GM12873 (cell line): ENCODE results near the gene WNT10A.

Experiments
- TF ChIP-seq, protein P1 (sequence below): IDR thresholded peaks from 2 replicates; pipeline ENCODE4 v1.5.1; 2012; ENCODE audit warnings: low read depth, mild to moderate bottlenecking, moderate library complexity, low read length, control low read depth; ENCODE audit not compliant: insufficient read depth; ENCODE audit errors: missing control alignments

The WNT10A gene

DNA sequence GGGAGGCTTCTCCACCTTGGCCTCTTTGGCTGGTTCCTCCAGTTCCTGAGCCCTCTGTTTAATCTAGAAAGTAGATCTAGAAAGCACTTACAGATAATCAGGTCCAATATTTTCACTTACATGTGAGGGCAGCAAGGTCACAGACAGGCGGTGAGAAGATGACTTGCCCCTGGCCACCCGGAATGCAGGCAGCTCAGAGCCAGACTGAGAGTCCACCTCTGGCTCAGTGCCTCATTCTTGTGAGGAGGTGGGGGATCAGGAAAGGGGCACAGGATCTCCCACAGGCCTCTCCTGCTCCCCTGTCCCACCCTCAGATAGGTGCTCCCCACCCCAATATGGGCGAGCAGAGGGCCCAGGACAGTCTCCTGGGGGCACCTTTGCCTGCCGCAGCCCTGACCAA is 15.3 kb upstream of the WNT10A start:
- TF ChIP-seq, protein P1, sequence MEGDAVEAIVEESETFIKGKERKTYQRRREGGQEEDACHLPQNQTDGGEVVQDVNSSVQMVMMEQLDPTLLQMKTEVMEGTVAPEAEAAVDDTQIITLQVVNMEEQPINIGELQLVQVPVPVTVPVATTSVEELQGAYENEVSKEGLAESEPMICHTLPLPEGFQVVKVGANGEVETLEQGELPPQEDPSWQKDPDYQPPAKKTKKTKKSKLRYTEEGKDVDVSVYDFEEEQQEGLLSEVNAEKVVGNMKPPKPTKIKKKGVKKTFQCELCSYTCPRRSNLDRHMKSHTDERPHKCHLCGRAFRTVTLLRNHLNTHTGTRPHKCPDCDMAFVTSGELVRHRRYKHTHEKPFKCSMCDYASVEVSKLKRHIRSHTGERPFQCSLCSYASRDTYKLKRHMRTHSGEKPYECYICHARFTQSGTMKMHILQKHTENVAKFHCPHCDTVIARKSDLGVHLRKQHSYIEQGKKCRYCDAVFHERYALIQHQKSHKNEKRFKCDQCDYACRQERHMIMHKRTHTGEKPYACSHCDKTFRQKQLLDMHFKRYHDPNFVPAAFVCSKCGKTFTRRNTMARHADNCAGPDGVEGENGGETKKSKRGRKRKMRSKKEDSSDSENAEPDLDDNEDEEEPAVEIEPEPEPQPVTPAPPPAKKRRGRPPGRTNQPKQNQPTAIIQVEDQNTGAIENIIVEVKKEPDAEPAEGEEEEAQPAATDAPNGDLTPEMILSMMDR = no peak

DNA sequence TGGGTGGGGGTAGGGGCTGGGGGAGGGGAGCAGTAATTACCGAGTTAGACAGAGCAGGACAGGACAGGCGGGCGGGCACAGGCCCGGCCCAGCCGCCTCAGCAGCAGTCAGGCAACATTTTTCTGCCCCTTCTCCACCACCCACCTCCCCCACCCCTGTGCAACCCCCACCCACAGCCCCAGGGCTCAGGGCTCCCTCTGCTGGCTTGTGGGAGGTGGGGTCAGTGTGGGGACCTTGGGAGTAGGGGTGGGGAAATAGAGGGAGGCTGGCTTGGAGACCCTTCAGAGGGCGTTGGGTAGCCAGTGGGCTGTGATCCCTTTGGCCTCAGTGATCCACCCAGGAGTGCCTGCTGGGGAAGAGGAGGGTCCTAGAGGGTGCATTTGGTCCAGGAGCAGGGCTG is 14.7 kb upstream of the WNT10A start:
- TF ChIP-seq, protein P1 = no peak

DNA sequence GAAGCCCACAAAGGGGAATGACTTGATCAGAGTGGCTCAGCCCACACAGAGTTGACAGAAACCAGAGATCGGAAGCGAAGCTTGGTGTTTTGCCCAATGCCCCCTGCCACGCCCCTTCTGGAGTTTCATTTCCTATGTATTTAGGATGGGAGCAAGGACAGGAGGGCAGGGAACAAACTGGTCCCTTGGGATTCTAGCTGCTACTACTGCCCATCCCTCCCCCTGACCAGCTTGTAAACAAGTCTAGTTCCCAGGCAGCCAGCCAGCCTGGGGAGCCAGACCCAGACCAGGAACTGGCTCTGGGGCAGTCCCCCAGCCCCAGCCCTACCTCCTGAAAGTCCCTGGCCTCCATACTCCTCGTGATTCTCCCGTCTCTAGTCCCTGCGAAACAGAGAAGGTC is 12.8 kb upstream of the WNT10A start:
- TF ChIP-seq, protein P1 = no peak

DNA sequence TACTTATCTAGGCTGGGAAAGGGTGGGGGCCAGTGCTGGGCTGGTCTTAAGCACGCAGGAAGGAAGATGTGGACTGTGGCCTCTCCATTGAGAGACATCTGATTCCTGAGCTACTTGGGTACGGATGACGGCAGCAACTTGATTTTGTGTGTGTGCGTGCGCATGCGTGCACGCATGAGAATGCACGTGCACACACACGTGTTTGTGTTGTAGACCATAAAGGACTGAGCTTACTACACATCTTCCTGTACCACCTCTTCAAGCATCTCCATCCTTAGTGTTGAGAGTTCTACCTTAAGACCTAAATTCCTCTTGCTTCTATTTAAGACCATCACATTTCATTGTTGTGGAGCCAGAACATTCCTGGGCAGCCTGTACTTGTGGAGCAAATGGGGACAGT is 11.6 kb upstream of the WNT10A start:
- TF ChIP-seq, protein P1 = no peak

DNA sequence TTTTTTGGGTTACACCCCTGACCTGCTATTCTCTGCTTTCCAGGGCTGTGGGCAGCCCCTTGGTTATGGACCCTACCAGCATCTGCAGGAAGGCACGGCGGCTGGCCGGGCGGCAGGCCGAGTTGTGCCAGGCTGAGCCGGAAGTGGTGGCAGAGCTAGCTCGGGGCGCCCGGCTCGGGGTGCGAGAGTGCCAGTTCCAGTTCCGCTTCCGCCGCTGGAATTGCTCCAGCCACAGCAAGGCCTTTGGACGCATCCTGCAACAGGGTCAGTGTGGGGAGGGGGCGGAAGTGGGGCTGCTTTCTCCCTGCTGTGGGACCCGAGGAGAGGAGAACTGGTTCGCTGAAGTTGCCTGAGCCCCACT is 9.7 kb upstream of the WNT10A start:
- TF ChIP-seq, protein P1 = no peak

DNA sequence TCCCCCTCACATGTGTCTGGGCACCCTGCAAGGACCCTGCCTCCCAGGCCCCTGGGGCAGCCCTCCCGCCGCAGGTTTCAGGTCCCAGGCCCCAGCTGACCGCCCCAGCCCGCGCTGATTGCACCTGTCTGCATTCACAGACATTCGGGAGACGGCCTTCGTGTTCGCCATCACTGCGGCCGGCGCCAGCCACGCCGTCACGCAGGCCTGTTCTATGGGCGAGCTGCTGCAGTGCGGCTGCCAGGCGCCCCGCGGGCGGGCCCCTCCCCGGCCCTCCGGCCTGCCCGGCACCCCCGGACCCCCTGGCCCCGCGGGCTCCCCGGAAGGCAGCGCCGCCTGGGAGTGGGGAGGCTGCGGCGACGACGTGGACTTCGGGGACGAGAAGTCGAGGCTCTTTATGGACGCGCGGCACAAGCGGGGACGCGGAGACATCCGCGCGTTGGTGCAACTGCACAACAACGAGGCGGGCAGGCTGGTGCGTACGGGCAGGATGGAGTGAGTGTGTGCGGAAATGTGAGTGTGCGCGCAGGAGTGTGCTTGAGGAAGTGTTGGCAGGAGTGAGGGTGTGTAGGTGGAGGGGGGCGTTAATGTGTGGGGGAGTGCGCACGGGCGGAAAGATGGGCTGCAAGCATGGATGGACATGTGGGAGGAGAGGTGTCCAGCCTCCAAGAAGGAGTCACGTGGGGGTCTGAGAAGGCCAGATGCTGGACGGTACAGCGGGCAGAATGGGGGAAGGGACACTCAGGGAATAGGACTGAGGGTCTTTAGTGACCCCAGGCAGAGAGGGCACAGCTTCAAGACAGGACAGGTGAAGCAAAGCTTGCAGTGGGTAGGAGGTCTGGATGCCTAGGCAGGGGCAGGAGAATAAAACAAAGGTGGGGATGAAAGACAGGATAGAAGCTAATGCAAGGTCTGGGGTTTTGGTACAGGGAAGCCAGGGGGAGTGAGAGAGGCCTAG is 9.0 kb upstream of the WNT10A start:
- TF ChIP-seq, protein P1 = no peak

DNA sequence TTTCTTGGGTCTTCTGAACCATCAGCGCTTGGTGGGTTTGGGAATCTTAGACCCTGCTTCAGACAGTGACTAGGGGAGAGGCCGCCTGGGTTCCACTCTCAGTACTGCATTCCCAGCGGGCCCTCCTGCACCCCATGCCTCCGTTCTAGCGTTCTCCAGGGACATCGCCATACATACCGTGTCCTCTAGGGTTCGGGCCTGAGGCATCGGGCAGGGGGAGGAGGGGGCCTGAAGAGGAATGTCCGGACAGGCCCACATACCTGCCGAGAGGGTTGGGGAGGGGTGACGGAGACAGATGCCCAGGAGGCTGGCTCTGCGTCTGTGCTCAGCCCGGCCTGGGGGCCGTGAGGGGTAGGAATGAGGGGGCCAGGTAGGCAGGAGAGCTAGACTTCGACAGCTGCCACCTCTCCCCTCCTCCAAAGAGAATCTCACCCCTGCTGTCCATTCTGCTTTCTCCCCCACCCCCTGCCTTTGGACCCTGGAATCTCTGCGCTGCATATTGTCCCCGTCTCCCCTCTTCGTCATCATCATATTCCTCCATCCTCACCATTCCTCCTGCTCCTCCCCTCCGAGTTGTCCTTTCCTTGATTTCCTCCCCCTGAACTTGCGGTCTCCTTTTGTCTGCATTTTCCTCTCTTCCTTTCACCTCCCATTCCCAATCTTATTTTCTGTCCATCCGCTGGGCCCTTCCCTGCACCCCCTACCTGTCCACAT is 7.8 kb upstream of the WNT10A start:
- TF ChIP-seq, protein P1 = peak; percentile 1
